Activated naive CD4-positive, alpha-beta T cell treated with Interleukin-2 at 50 U/mL for 16 hours (primary cell): Measurements from ENCODE around the gene LRRC47.
"Not testable (repeated sequence)": the region's sequence is repeated elsewhere in the genome, so short reads cannot be mapped to it uniquely, and the experiment has no call there.

Experiments
- DNase-seq: peaks from one replicate; pipeline ENCODE4 v3.0.0-alpha.2; 2020

Gene LRRC47

GRCh38 chr1:3814771-3815561, 18.7 kb upstream of the LRRC47 start:
- DNase-seq = no peak

- no peak for DNase-seq
Measured at GRCh38 chr1:3814065-3814464, 17.8 kb upstream of the LRRC47 start.

- DNase-seq = no peak
Measured at GRCh38 chr1:3811595-3811911, 15.3 kb upstream of the LRRC47 start.

GRCh38 chr1:3810149-3810761, 14.0 kb upstream of the LRRC47 start:
- DNase-seq = not testable (repeated sequence)

GRCh38 chr1:3809680-3810079, 13.4 kb upstream of the LRRC47 start:
- no peak for DNase-seq

- no peak for DNase-seq
Measured at GRCh38 chr1:3807769-3808168, 11.5 kb upstream of the LRRC47 start.

- DNase-seq = no peak
Measured at GRCh38 chr1:3805038-3805437, 8.7 kb upstream of the LRRC47 start.

- DNase-seq = not testable (repeated sequence)
Measured at GRCh38 chr1:3804627-3804944, 8.3 kb upstream of the LRRC47 start.

GRCh38 chr1:3803905-3804626, 7.8 kb upstream of the LRRC47 start:
- no peak for DNase-seq

GRCh38 chr1:3800795-3801194, 4.5 kb upstream of the LRRC47 start:
- DNase-seq = peak; percentile 26

GRCh38 chr1:3799976-3800685, 3.8 kb upstream of the LRRC47 start:
- DNase-seq = no peak

GRCh38 chr1:3795453-3796214, 664 bp downstream of the LRRC47 start:
- DNase-seq = no peak

- no peak for DNase-seq
Measured at GRCh38 chr1:3790952-3791351, 5.3 kb downstream of the LRRC47 start.

GRCh38 chr1:3790500-3790923, 5.8 kb downstream of the LRRC47 start:
- DNase-seq = no peak

- DNase-seq = no peak
Measured at GRCh38 chr1:3789421-3790300, 6.6 kb downstream of the LRRC47 start.

- DNase-seq = no peak
Measured at GRCh38 chr1:3788756-3789420, 7.4 kb downstream of the LRRC47 start.

- DNase-seq = no peak
Measured at GRCh38 chr1:3787745-3788605, 8.3 kb downstream of the LRRC47 start.

GRCh38 chr1:3787349-3787715, 9.0 kb downstream of the LRRC47 start:
- peak; percentile 73 for DNase-seq

- no peak for DNase-seq
Measured at GRCh38 chr1:3786468-3787348, 9.6 kb downstream of the LRRC47 start.
